EH (cell line): ENCODE data around the gene ARHGAP35.

ENCODE experiments used
- DNase-seq: peaks from one replicate; pipeline ENCODE4 v3.0.0-alpha.2; 2015; ENCODE audit warnings: low read depth

Gene ARHGAP35

DNA sequence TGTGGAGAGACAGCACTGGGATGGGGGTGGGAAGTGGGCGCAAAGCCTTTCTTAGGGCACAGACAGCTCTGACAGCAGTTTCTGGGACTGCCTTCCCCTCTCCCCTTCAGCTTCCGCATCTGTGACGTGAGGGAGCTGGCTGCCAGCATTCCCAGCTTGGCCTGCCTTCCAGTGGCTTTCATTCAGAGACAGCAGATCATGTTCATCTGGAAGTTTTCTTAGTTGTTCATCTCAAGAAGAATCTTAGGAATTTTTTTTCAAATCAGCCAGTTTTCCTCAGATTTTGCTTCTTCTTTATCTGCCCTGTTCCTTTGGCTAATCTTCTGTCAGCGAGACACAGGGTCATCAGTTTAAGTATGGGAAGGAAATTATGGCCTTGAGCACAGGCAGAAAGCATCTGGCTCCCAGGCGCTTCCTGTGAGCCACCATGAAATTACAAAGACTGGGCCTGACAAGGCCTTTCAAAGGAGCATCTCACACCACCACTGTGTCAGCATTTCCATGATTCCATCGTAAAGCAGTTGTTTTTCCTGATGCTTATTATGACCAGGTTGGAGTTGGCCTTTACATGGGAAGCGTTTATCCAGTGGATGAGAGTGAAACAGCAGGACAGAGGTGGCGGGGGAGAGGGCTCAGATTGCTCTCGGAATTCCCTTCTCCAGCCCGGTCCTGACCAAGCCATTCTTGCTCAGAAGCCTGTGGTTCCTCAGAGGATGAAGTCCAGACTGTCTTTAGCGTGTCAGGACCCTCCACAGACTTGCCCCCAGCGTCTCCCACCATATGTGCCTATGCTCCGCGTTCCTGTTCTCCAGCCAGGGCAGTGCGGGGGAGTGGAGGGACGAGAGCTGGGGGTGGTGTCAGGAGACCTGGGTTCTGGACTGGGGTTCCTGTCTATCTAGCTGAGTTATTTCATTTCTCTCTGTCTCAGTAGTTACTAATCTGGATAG lies 43.6 kb downstream of the ARHGAP35 start:
- DNase-seq = peak; percentile 97

DNA sequence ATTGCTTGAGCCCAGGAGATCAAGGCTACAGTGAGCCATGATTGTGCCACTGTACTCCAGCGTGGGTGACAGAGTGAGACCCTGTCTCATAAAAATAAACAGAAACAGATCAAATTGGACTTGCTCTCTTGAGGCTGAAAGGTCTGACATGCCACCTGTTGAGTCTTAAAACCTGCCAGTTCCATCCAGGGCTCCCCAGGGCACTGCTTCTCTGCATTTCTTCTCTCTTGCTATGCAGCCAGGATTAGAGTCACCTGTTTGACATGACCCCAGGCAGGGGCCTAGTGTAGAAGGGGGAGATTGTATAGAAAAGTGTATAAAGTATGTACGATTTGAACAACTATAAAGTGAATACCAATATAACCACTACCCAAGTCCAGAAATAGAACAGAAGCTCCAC lies 45.4 kb downstream of the ARHGAP35 start:
- no peak for DNase-seq

DNA sequence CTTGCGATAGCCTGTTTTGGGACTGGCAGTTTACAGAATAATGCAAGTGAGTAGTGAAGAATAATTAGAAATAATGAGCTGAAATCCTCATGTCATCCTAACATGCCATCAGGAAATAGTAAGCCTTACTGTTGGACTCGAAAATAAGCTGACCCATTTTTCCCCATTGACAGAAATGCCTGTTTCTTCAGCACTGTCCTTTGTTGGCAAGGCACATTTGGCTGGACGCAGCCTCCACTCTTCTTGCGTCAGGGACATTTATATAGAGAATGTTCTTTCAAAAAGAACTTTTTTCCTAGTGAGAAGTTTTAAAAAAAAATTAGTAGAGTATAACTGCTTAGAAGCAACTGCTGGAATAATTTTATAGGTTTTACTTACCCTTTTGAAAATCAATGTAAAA lies 47.1 kb downstream of the ARHGAP35 start:
- DNase-seq = no peak

DNA sequence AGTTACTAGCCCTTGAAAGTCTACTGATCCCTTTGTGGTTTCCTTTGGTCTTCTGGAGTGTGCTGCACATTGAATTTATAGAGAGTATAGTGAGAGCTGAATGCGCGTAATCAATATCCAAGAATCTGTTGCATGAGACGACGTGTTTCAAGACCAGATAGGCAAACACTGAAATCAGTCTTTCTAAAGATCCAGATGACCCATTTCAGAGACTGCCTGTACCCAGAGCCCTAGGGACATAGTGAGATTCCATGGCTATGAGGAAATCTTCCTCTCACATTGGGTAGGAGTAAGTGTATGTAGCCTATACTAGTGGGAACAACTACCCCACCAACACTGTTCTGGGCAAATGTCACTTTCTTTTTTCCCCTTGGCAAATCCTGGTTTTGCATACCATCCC lies 48.6 kb downstream of the ARHGAP35 start:
- DNase-seq = peak; percentile 19
